Osteocyte (in vitro differentiated cells): Measurements from ENCODE around the gene DUSP28. TPM values are rescaled to one million over a fixed set of nuclear protein-coding genes. Genes with fewer than 3 reads are reported as not detected.

Source experiments
- DNase-seq: peaks from one replicate; pipeline ENCODE4 v3.0.0; 2021; ENCODE audit warnings: mixed read lengths; ENCODE audit not compliant: unreplicated experiment; ENCODE audit errors: extremely low spot score
- H3K27ac Mint-ChIP-seq: one replicate; pipeline ENCODE4 v1.8.0; 2021; ENCODE audit warnings: mild to moderate bottlenecking, mixed read lengths; ENCODE audit not compliant: unreplicated experiment
- H3K27me3 Mint-ChIP-seq: one replicate; pipeline ENCODE4 v1.8.0; 2021; ENCODE audit warnings: mixed read lengths; ENCODE audit not compliant: unreplicated experiment
- H3K36me3 Mint-ChIP-seq: one replicate; pipeline ENCODE4 v1.8.0; 2021; ENCODE audit warnings: mixed read lengths; ENCODE audit not compliant: unreplicated experiment
- H3K4me1 Mint-ChIP-seq: one replicate; pipeline ENCODE4 v1.8.0; 2021; ENCODE audit warnings: mixed read lengths; ENCODE audit not compliant: unreplicated experiment
- H3K4me3 Mint-ChIP-seq: one replicate; pipeline ENCODE4 v1.8.0; 2021; ENCODE audit warnings: mild to moderate bottlenecking, moderate library complexity, mixed read lengths; ENCODE audit not compliant: unreplicated experiment
- H3K9me3 Mint-ChIP-seq: one replicate; pipeline ENCODE4 v1.8.0; 2021; ENCODE audit warnings: mixed read lengths; ENCODE audit not compliant: unreplicated experiment
- CTCF ChIP-seq: fragments of 200-600 bp; sonication (generic); IDR thresholded peaks from 2 replicates; pipeline ENCODE4 v1.5.0; 2021; ENCODE audit warnings: antibody characterized with exemption, mild to moderate bottlenecking, moderate library complexity
- total RNA-seq: library from RNA; stranded (reverse); gene quantifications from 2 replicates; pipeline ENCODE4 v1.2.1, GENCODE V29; 2021

DUSP28 gene
- total RNA-seq, 1 donor from 2014 or later, result 5.9 TPM

GRCh38 chr2:240578110-240578450, 17.9 kb downstream of the DUSP28 start:
- Mint-ChIP-seq H3K4me3 (no peak overlapping the region), H3K27me3 (no peaks in the 10 kb centered on the region), H3K9me3 (peaks cover 12% of the 10 kb centered on the region), H3K27ac (no peak overlapping the region), H3K36me3 (peaks cover 5% of the 10 kb centered on the region), H3K4me1 (peaks cover 10% of the 10 kb centered on the region)
- DNase-seq, result no peak
- no peak for TF ChIP-seq CTCF

- TF ChIP-seq CTCF, result no peak
- peaks cover 10% of the 10 kb centered on the region for H3K4me1 Mint-ChIP-seq
- no peaks in the 10 kb centered on the region for H3K27me3 Mint-ChIP-seq
- DNase-seq, result no peak
- H3K27ac Mint-ChIP-seq, result no peak overlapping the region
- peaks cover 5% of the 10 kb centered on the region for H3K36me3 Mint-ChIP-seq
- H3K4me3 Mint-ChIP-seq, result no peak overlapping the region
- H3K9me3 Mint-ChIP-seq, result peaks cover 12% of the 10 kb centered on the region
Observed at GRCh38 chr2:240578488-240578887, 18.3 kb downstream of the DUSP28 start.

GRCh38 chr2:240579071-240579762, 19.1 kb downstream of the DUSP28 start:
- DNase-seq, result no peak
- no peak overlapping the region for H3K4me3 Mint-ChIP-seq

GRCh38 chr2:240579771-240580614, 19.8 kb downstream of the DUSP28 start:
- no peak for DNase-seq
- Mint-ChIP-seq H3K27ac (peak overlapping the region; percentile 11), H3K27me3 (no peaks in the 10 kb centered on the region), H3K4me3 (no peak overlapping the region), H3K36me3 (peaks cover 5% of the 10 kb centered on the region), H3K9me3 (peaks cover 12% of the 10 kb centered on the region), H3K4me1 (peaks cover 18% of the 10 kb centered on the region)
- no peak for TF ChIP-seq CTCF

More at GRCh38 chr2:240579071-240579762, 19.1 kb downstream of the DUSP28 start:
- H3K36me3 Mint-ChIP-seq, result peaks cover 5% of the 10 kb centered on the region
- TF ChIP-seq CTCF, result no peak
- H3K4me1 Mint-ChIP-seq, result peaks cover 11% of the 10 kb centered on the region
- no peaks in the 10 kb centered on the region for H3K27me3 Mint-ChIP-seq
- no peak overlapping the region for H3K27ac Mint-ChIP-seq
- H3K9me3 Mint-ChIP-seq, result peaks cover 12% of the 10 kb centered on the region

- DNase-seq, result no peak
- Mint-ChIP-seq H3K4me3 (no peak overlapping the region), H3K4me1 (peaks cover 26% of the 10 kb centered on the region), H3K27ac (no peak overlapping the region), H3K27me3 (no peaks in the 10 kb centered on the region), H3K36me3 (peaks cover 5% of the 10 kb centered on the region), H3K9me3 (peaks cover 12% of the 10 kb centered on the region)
- no peak for TF ChIP-seq CTCF
Observed at GRCh38 chr2:240581811-240582210, 21.7 kb downstream of the DUSP28 start.
